Caco-2 (cell line): ENCODE measurements around the gene ZXDA. TPM values are rescaled to one million over a fixed set of nuclear protein-coding genes. Genes with fewer than 3 reads are reported as not detected.
"Not testable (repeated sequence)": the region's sequence is repeated elsewhere in the genome, so short reads cannot be mapped to it uniquely, and the experiment has no call there.

Source experiments
- BruUV-seq: library from RNA; stranded (reverse); fragments of 400-500 nt; replicated peaks from 2 replicates; lab custom pipeline; 2021; lab: Mats Ljungman, UMichigan
- CTCF ChIA-PET: fragments of 300-600 bp; sonication (Branson Sonifier 250); formaldehyde crosslinking; loops from one replicate; lab custom pipeline; 2022; ENCODE audit warnings: antibody characterized with exemption; lab: Charles Lee
- POLR2A ChIA-PET: fragments of 300-600 bp; sonication (Branson Sonifier 250); formaldehyde crosslinking; loops from one replicate; lab custom pipeline; 2022; ENCODE audit warnings: antibody characterized with exemption; lab: Charles Lee
- DNase-seq, 2 experiments: peaks; one replicate each; pipeline versions ENCODE4 v3.0.0 to v3.0.0-alpha.2; 2020 to 2022
- H3K27me3 ChIP-seq: replicated peaks from 2 replicates; pipeline ENCODE4 v1.6.0; 2011; ENCODE audit warnings: low read length; ENCODE audit not compliant: control insufficient read depth, insufficient read depth
- H3K36me3 ChIP-seq: 2 replicates; pipeline ENCODE4 v1.5.1; 2011; ENCODE audit warnings: low read length; ENCODE audit not compliant: control insufficient read depth, insufficient read depth
- H3K4me1 ChIP-seq: fragments of 250-450 bp; sonication (Bioruptor Pico); 2 replicates; pipeline ENCODE4 v1.5.1; 2020; ENCODE audit warnings: mild to moderate bottlenecking
- H3K4me3 ChIP-seq: 2 replicates; pipeline ENCODE4 v1.5.1; 2011; ENCODE audit warnings: low read depth, mild to moderate bottlenecking, control low read depth, low read length
- H3K9me3 ChIP-seq: fragments of 250-450 bp; sonication (Bioruptor Pico); 2 replicates; pipeline ENCODE4 v1.5.1; 2020; ENCODE audit warnings: mild to moderate bottlenecking, moderate library complexity
- H3K27ac Mint-ChIP-seq: one replicate; pipeline ENCODE4 v1.8.0; 2022; ENCODE audit warnings: mixed read lengths; ENCODE audit not compliant: unreplicated experiment
- H3K27me3 Mint-ChIP-seq: one replicate; pipeline ENCODE4 v1.8.0; 2022; ENCODE audit warnings: mixed read lengths; ENCODE audit not compliant: insufficient read depth, unreplicated experiment
- H3K36me3 Mint-ChIP-seq: one replicate; pipeline ENCODE4 v1.8.0; 2022; ENCODE audit warnings: mild to moderate bottlenecking, mixed read lengths; ENCODE audit not compliant: insufficient read depth, unreplicated experiment
- H3K4me1 Mint-ChIP-seq: one replicate; pipeline ENCODE4 v1.8.0; 2022; ENCODE audit warnings: low read depth, mixed read lengths; ENCODE audit not compliant: unreplicated experiment
- H3K4me3 Mint-ChIP-seq: one replicate; pipeline ENCODE4 v1.8.0; 2022; ENCODE audit warnings: mild to moderate bottlenecking, moderate library complexity, mixed read lengths; ENCODE audit not compliant: unreplicated experiment
- H3K9me3 Mint-ChIP-seq: one replicate; pipeline ENCODE4 v1.8.0; 2022; ENCODE audit warnings: mixed read lengths; ENCODE audit not compliant: unreplicated experiment
- CTCF ChIP-seq, 2 experiments: fragments of 200-600 bp in 1 of 2; IDR thresholded peaks; 1 replicate in 1 of 2; 2 replicates in 1 of 2; pipeline versions ENCODE4 v1.5.1 to v1.8.0; 2011 to 2022; ENCODE audit warnings: antibody characterized with exemption in 1 of 2, control low read depth in 1 of 2, inconsistent platforms in 1 of 2, low read depth in 1 of 2, low read length in 1 of 2, mild to moderate bottlenecking in 1 of 2, moderate library complexity in 1 of 2; ENCODE audit not compliant: insufficient read depth in 1 of 2, severe bottlenecking in 1 of 2, unreplicated experiment in 1 of 2
- intact Hi-C: fragments of 100-400 bp; cut with micrococcal nuclease; formaldehyde crosslinking; loops from one replicate; pipeline ENCODE4 v1.10.0; 2022; ENCODE audit not compliant: unreplicated experiment
- total RNA-seq: library from RNA; stranded (reverse); gene quantifications from 2 replicates; pipeline ENCODE4 v1.2.3, GENCODE V29; 2022

ZXDA gene
- total RNA-seq, 1 experiment from 2014 or later = 2.4 TPM

GRCh38 chrX:57915680-57916079, 5.4 kb upstream of the ZXDA start:
- no peaks in the 10 kb centered on the region for H3K4me1 ChIP-seq
- POLR2A ChIA-PET = no interaction called here
- Mint-ChIP-seq H3K27me3 (no peaks in the 10 kb centered on the region), H3K9me3 (no peaks in the 10 kb centered on the region), H3K4me3 (no peak overlapping the region), H3K36me3 (no peaks in the 10 kb centered on the region), H3K4me1 (no peaks in the 10 kb centered on the region), H3K27ac (no peak overlapping the region)
- intact Hi-C loops = no loop called here
- CTCF ChIA-PET = no interaction called here
- no peak overlapping the region for H3K4me3 ChIP-seq
- no peaks in the 10 kb centered on the region for H3K27me3 ChIP-seq
- TF ChIP-seq CTCF (IDR thresholded peaks at IDR 0.05; ENCODE audit: insufficient read depth in 1 of 2, low read depth in 1 of 2, low read length in 1 of 2, severe bottlenecking in 1 of 2, unreplicated experiment in 1 of 2) = no peak
- no peak for DNase-seq
- no TSS peak for BruUV-seq
- no peaks in the 10 kb centered on the region for H3K9me3 ChIP-seq
- H3K36me3 ChIP-seq = no peaks in the 10 kb centered on the region

GRCh38 chrX:57909595-57910286, 517 bp downstream of the ZXDA start:
- H3K27ac Mint-ChIP-seq, H3K27me3 ChIP-seq, H3K36me3 ChIP-seq, POLR2A ChIA-PET, H3K9me3 ChIP-seq, H3K4me1 Mint-ChIP-seq, H3K27me3 Mint-ChIP-seq, H3K36me3 Mint-ChIP-seq, BruUV-seq, intact Hi-C loops, H3K4me1 ChIP-seq, H3K9me3 Mint-ChIP-seq, CTCF ChIA-PET: not testable (repeated sequence)
- peak in 1 of 2 experiments; percentile 30 for DNase-seq
- H3K4me3 Mint-ChIP-seq = peak overlapping the region; percentile 71
- peak overlapping the region; percentile 38 for H3K4me3 ChIP-seq

GRCh38 chrX:57908972-57909594, 1.2 kb downstream of the ZXDA start:
- DNase-seq, H3K9me3 ChIP-seq, H3K4me3 ChIP-seq, POLR2A ChIA-PET, H3K4me1 ChIP-seq, BruUV-seq, H3K4me1 Mint-ChIP-seq, H3K4me3 Mint-ChIP-seq, H3K27me3 Mint-ChIP-seq, H3K36me3 Mint-ChIP-seq, H3K27ac Mint-ChIP-seq, H3K36me3 ChIP-seq, H3K27me3 ChIP-seq, H3K9me3 Mint-ChIP-seq, intact Hi-C loops, CTCF ChIA-PET: not testable (repeated sequence)

GRCh38 chrX:57906790-57907189, 3.5 kb downstream of the ZXDA start:
- H3K36me3 Mint-ChIP-seq = no peaks in the 10 kb centered on the region
- Histone ChIP-seq H3K27me3 (no peaks in the 10 kb centered on the region), H3K9me3 (no peaks in the 10 kb centered on the region), H3K4me1 (no peaks in the 10 kb centered on the region), H3K36me3 (no peaks in the 10 kb centered on the region), H3K4me3 (no peak overlapping the region)
- POLR2A ChIA-PET = no interaction called here
- no TSS peak for BruUV-seq
- DNase-seq = no peak
- no peaks in the 10 kb centered on the region for H3K27me3 Mint-ChIP-seq
- no peaks in the 10 kb centered on the region for H3K9me3 Mint-ChIP-seq
- CTCF ChIA-PET = no interaction called here
- no peak overlapping the region for H3K4me3 Mint-ChIP-seq
- H3K27ac Mint-ChIP-seq = no peak overlapping the region
- no peak for TF ChIP-seq CTCF (IDR thresholded peaks at IDR 0.05; ENCODE audit: insufficient read depth in 1 of 2, low read depth in 1 of 2, low read length in 1 of 2, severe bottlenecking in 1 of 2, unreplicated experiment in 1 of 2)
- intact Hi-C loops = no loop called here
- H3K4me1 Mint-ChIP-seq = no peaks in the 10 kb centered on the region
